Measurements from ENCODE around the gene GSE1.

- TF ChIP-seq CTCF (IDR thresholded peaks at IDR 0.05) (no peak), POLR2A (IDR thresholded peaks at IDR 0.05) (no peak)
These were observed 18.1 kb downstream of the GSE1 start for GRCh38 chr16:85631230-85631629.
